ENCODE measurements around the gene ATG2A. TPM values are rescaled to one million over a fixed set of nuclear protein-coding genes. Genes with fewer than 3 reads are reported as not detected.

Gene ATG2A
- total and polyA plus RNA-seq, 9 of the 15 experiments (the other 6 are each of a cell fraction or from before 2014, with no cell fraction given) = 0.25 to 45.9 (median 5.2) TPM

- no peak for TF ChIP-seq ZNF408 (CRISPR knock-in tag; IDR thresholded peaks at IDR 0.05; ENCODE audit: low read depth)
- no peak for TF ChIP-seq PTTG1 (tag; IDR thresholded peaks at IDR 0.05; ENCODE audit: low read depth)
- no peak for TF ChIP-seq PRPF4 (IDR thresholded peaks at IDR 0.05; ENCODE audit: insufficient read depth, low read depth, low read length, poor library complexity, severe bottlenecking)
- TF ChIP-seq RCOR1 (IDR thresholded peaks at IDR 0.05; ENCODE audit: borderline replicate concordance in 1 of 2, low read depth in 2 of 2, low read length in 2 of 2) = peak in 1 of 2 experiments; percentile 64; a peak in 2 of 4 replicates
- no peak for TF ChIP-seq HOXB6 (CRISPR knock-in tag; IDR thresholded peaks at IDR 0.05; ENCODE audit: borderline replicate concordance)
- TF ChIP-seq, protein P1, sequence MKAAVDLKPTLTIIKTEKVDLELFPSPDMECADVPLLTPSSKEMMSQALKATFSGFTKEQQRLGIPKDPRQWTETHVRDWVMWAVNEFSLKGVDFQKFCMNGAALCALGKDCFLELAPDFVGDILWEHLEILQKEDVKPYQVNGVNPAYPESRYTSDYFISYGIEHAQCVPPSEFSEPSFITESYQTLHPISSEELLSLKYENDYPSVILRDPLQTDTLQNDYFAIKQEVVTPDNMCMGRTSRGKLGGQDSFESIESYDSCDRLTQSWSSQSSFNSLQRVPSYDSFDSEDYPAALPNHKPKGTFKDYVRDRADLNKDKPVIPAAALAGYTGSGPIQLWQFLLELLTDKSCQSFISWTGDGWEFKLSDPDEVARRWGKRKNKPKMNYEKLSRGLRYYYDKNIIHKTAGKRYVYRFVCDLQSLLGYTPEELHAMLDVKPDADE (conservative IDR thresholded peaks at IDR 0.05; ENCODE audit: control insufficient read depth, low read depth, low read length) = peak; percentile 40; the same call in 1 of the 2 replicates
- no peak for TF ChIP-seq PML (IDR thresholded peaks at IDR 0.05; ENCODE audit: low read length)
- TF ChIP-seq DIDO1 (tag; IDR thresholded peaks at IDR 0.05; ENCODE audit: low read depth) = no peak
- TF ChIP-seq, protein P2, sequence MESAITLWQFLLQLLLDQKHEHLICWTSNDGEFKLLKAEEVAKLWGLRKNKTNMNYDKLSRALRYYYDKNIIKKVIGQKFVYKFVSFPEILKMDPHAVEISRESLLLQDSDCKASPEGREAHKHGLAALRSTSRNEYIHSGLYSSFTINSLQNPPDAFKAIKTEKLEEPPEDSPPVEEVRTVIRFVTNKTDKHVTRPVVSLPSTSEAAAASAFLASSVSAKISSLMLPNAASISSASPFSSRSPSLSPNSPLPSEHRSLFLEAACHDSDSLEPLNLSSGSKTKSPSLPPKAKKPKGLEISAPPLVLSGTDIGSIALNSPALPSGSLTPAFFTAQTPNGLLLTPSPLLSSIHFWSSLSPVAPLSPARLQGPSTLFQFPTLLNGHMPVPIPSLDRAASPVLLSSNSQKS (CRISPR knock-in tag; IDR thresholded peaks at IDR 0.05) = no peak
- TF ChIP-seq, protein P3, sequence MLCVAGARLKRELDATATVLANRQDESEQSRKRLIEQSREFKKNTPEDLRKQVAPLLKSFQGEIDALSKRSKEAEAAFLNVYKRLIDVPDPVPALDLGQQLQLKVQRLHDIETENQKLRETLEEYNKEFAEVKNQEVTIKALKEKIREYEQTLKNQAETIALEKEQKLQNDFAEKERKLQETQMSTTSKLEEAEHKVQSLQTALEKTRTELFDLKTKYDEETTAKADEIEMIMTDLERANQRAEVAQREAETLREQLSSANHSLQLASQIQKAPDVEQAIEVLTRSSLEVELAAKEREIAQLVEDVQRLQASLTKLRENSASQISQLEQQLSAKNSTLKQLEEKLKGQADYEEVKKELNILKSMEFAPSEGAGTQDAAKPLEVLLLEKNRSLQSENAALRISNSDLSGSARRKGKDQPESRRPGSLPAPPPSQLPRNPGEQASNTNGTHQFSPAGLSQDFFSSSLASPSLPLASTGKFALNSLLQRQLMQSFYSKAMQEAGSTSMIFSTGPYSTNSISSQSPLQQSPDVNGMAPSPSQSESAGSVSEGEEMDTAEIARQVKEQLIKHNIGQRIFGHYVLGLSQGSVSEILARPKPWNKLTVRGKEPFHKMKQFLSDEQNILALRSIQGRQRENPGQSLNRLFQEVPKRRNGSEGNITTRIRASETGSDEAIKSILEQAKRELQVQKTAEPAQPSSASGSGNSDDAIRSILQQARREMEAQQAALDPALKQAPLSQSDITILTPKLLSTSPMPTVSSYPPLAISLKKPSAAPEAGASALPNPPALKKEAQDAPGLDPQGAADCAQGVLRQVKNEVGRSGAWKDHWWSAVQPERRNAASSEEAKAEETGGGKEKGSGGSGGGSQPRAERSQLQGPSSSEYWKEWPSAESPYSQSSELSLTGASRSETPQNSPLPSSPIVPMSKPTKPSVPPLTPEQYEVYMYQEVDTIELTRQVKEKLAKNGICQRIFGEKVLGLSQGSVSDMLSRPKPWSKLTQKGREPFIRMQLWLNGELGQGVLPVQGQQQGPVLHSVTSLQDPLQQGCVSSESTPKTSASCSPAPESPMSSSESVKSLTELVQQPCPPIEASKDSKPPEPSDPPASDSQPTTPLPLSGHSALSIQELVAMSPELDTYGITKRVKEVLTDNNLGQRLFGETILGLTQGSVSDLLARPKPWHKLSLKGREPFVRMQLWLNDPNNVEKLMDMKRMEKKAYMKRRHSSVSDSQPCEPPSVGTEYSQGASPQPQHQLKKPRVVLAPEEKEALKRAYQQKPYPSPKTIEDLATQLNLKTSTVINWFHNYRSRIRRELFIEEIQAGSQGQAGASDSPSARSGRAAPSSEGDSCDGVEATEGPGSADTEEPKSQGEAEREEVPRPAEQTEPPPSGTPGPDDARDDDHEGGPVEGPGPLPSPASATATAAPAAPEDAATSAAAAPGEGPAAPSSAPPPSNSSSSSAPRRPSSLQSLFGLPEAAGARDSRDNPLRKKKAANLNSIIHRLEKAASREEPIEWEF (CRISPR knock-in tag; IDR thresholded peaks at IDR 0.05) = no peak
- TF ChIP-seq MCM7 (IDR thresholded peaks at IDR 0.05) = no peak
- TF ChIP-seq RBM25 (IDR thresholded peaks at IDR 0.05; ENCODE audit: low read depth, low read length, severe bottlenecking) = no peak
- no peak for TF ChIP-seq MLX (CRISPR knock-in tag; conservative IDR thresholded peaks at IDR 0.05)
- no peak for TF ChIP-seq HMBOX1 (IDR thresholded peaks at IDR 0.05)
- TF ChIP-seq, protein P4, sequence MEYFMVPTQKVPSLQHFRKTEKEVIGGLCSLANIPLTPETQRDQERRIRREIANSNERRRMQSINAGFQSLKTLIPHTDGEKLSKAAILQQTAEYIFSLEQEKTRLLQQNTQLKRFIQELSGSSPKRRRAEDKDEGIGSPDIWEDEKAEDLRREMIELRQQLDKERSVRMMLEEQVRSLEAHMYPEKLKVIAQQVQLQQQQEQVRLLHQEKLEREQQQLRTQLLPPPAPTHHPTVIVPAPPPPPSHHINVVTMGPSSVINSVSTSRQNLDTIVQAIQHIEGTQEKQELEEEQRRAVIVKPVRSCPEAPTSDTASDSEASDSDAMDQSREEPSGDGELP (CRISPR knock-in tag; IDR thresholded peaks at IDR 0.05; ENCODE audit: borderline replicate concordance) = peak; percentile 79
Measured at GRCh38 chr11:64887757-64888405, 29.1 kb downstream of the ATG2A start (continued).

Data from K562 (cell line).